OCI-LY1 (cell line): ENCODE measurements around the gene CFL1.

Source experiments
- CTCF ChIP-seq: fragments of 200-600 bp; sonication (generic), shearing (Covaris generic); IDR thresholded peaks from 2 replicates; pipeline ENCODE4 v1.5.1; 2017; ENCODE audit warnings: mild to moderate bottlenecking, antibody characterized with exemption, low read length, moderate library complexity, mixed read lengths
- EZH2 ChIP-seq: fragments of 200-600 bp; sonication (generic), shearing (Covaris generic); IDR thresholded peaks from 2 replicates; pipeline ENCODE4 v1.8.0; 2017; ENCODE audit warnings: borderline replicate concordance, mixed run types, mild to moderate bottlenecking, antibody characterized with exemption, low read length, moderate library complexity, mixed read lengths

DNA sequence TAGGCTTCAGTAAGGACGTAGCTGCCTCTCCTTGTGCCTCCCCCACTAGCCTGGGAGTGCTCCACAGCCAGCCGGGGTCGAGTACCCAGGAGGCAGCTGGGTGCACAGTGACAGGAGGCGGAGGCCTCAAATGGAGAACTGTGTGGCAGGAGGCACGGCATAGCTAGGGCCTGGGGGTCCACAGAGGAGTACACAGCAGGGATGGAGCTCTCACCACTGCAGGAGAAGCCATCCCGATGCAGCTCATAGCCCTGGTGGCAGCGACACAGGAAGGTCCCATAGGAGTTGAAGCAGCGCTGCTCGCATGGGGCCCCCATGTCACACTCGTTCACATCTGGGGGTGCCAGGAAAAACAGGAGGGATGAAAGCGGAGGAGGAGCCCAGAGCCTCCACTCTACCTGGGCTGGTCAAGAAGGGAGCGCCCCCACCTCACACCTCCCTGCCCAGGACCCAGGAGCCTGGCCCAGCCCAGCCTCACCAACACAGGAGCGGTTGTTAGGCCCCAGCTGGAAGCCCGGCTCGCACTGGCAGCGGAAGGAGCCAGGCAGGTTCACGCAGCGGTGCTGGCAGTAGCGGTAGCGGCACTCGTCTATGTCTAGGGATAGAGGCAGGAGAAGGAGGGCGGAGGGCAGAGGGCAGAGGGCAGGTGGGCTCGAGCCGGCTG lies 11.8 kb upstream of the CFL1 start:
- TF ChIP-seq CTCF: no peak
- TF ChIP-seq EZH2: no peak
